NCI-H1105 (cell line): ENCODE measurements around the gene PDZRN3.
A peak's percentile ranks its signal among the peaks of the same experiment; 100 is the strongest.

ENCODE experiments used
- DNase-seq: peaks from one replicate; lab custom pipeline; 2025; lab: John Stamatoyannopoulos, UW

The PDZRN3 gene

GRCh38 chr3:73622091-73622805 is 2.5 kb downstream of the PDZRN3 start:
- peak; percentile 72 for DNase-seq

GRCh38 chr3:73621388-73621787 is 3.4 kb downstream of the PDZRN3 start:
- DNase-seq, result no peak

GRCh38 chr3:73618461-73618860 is 6.3 kb downstream of the PDZRN3 start:
- DNase-seq, result no peak

GRCh38 chr3:73616056-73616455 is 8.7 kb downstream of the PDZRN3 start:
- DNase-seq, result no peak

- no peak for DNase-seq
Observed at GRCh38 chr3:73614419-73614818, 10.3 kb downstream of the PDZRN3 start.

GRCh38 chr3:73611176-73611575 is 13.6 kb downstream of the PDZRN3 start:
- DNase-seq, result no peak

- no peak for DNase-seq
Observed at GRCh38 chr3:73610493-73610892, 14.2 kb downstream of the PDZRN3 start.

GRCh38 chr3:73609655-73610054 is 15.1 kb downstream of the PDZRN3 start:
- no peak for DNase-seq

GRCh38 chr3:73609315-73609641 is 15.5 kb downstream of the PDZRN3 start:
- DNase-seq, result no peak

GRCh38 chr3:73608456-73609314 is 16.1 kb downstream of the PDZRN3 start:
- no peak for DNase-seq

- no peak for DNase-seq
Observed at GRCh38 chr3:73605861-73606260, 18.9 kb downstream of the PDZRN3 start.

GRCh38 chr3:73605412-73605811 is 19.3 kb downstream of the PDZRN3 start:
- no peak for DNase-seq

GRCh38 chr3:73604451-73604850 is 20.3 kb downstream of the PDZRN3 start:
- no peak for DNase-seq

- DNase-seq, result no peak
Observed at GRCh38 chr3:73603762-73604171, 21.0 kb downstream of the PDZRN3 start.

GRCh38 chr3:73602170-73602569 is 22.6 kb downstream of the PDZRN3 start:
- DNase-seq, result no peak

- no peak for DNase-seq
Observed at GRCh38 chr3:73601481-73601880, 23.3 kb downstream of the PDZRN3 start.

- DNase-seq, result no peak
Observed at GRCh38 chr3:73601011-73601410, 23.7 kb downstream of the PDZRN3 start.

- DNase-seq, result no peak
Observed at GRCh38 chr3:73600293-73600938, 24.3 kb downstream of the PDZRN3 start.

GRCh38 chr3:73599605-73600004 is 25.1 kb downstream of the PDZRN3 start:
- DNase-seq, result no peak

GRCh38 chr3:73597476-73597875 is 27.3 kb downstream of the PDZRN3 start:
- DNase-seq, result no peak

- peak; percentile 78 for DNase-seq
Observed at GRCh38 chr3:73592154-73593144, 32.3 kb downstream of the PDZRN3 start.
